Vagina (tissue), 2 donors: Measurements from ENCODE around the gene COL1A2. TPM values are rescaled to one million over a fixed set of nuclear protein-coding genes. Genes with fewer than 3 reads are reported as not detected.

Experiments used
- DNase-seq, 2 donors: peaks; one replicate each; pipeline ENCODE4 v3.0.0-alpha.2; 2017; ENCODE audit errors: extremely low spot score in 2 of 2
- H3K27ac ChIP-seq: fragments of 200-600 bp; sonication (generic); one replicate; pipeline ENCODE4 v1.5.1; 2019
- H3K27me3 ChIP-seq: fragments of 200-600 bp; sonication (generic); one replicate; pipeline ENCODE4 v1.5.1; 2019
- H3K36me3 ChIP-seq, 2 donors: fragments of 200-600 bp; sonication (generic); one replicate each; pipeline ENCODE4 v1.5.1; 2017 to 2019
- H3K4me1 ChIP-seq: fragments of 200-600 bp; sonication (generic); one replicate; pipeline ENCODE4 v1.5.1; 2019
- H3K4me3 ChIP-seq, 2 donors: fragments of 200-600 bp; sonication (generic); 1 replicate in 1 of 2; 2 replicates in 1 of 2; pipeline ENCODE4 v1.5.1; 2016 to 2019
- H3K9me3 ChIP-seq: fragments of 200-600 bp; sonication (generic); one replicate; pipeline ENCODE4 v1.5.1; 2019
- POLR2A ChIP-seq, 2 donors: fragments of 450-650 bp; IDR thresholded peaks; one replicate each; pipeline ENCODE4 v1.6.1; 2017; ENCODE audit warnings: antibody characterized with exemption in 2 of 2, mild to moderate bottlenecking in 2 of 2, moderate library complexity in 2 of 2
- POLR2AphosphoS5 ChIP-seq, 2 donors: sonication (generic); formaldehyde crosslinking; IDR thresholded peaks; one replicate each; pipeline ENCODE4 v1.9.0; 2017; ENCODE audit warnings: antibody characterized with exemption in 2 of 2, mild to moderate bottlenecking in 2 of 2, low read depth in 1 of 2; ENCODE audit not compliant: insufficient read depth in 1 of 2
- intact Hi-C: fragments of 100-400 bp; cut with DNase I; formaldehyde crosslinking; loops from one replicate; pipeline ENCODE4 v1.15.1; 2023
- total RNA-seq: library from RNA; depleted of rRNA; stranded (reverse); fragments of >200 nt; gene quantifications from one replicate; pipeline ENCODE4 v1.2.3, GENCODE V29; 2016
- TF ChIP-seq, protein P1 (sequence below), 3 experiments: fragments of 450-650 bp in 2 of 3; fragments of 200-600 bp in 1 of 3; sonication (generic) in 1 of 3; IDR thresholded peaks; one replicate each; pipeline ENCODE4 v1.5.1; 2017 to 2019; ENCODE audit warnings: antibody characterized with exemption in 3 of 3, mild to moderate bottlenecking in 2 of 3, moderate library complexity in 2 of 3

Gene COL1A2
- total RNA-seq, 1 donor from 2014 or later, result 199 TPM

DNA sequence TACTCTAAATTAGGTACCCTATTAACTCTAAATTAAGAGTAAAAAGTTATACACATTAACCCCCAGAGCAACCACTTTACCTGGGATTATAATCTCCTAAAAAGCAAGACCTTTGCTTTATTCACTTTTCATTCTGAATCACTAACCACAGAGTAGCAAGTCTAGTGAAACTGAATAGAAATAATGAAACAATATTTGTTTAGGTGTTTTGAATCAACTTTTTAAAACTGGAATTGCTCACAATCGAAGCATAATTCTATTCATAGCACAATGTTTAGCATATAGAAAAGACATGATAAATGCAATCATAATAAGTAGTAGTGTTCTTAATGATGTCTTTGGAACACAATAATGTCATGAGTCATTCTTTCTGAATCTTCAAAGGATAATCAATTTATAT is 77.9 kb downstream of the COL1A2 start:
- no peak overlapping the region for H3K4me3 ChIP-seq
- H3K9me3 ChIP-seq, result no peaks in the 10 kb centered on the region
- H3K4me1 ChIP-seq, result no peaks in the 10 kb centered on the region
- H3K27me3 ChIP-seq, result no peaks in the 10 kb centered on the region
- TF ChIP-seq, protein P1, sequence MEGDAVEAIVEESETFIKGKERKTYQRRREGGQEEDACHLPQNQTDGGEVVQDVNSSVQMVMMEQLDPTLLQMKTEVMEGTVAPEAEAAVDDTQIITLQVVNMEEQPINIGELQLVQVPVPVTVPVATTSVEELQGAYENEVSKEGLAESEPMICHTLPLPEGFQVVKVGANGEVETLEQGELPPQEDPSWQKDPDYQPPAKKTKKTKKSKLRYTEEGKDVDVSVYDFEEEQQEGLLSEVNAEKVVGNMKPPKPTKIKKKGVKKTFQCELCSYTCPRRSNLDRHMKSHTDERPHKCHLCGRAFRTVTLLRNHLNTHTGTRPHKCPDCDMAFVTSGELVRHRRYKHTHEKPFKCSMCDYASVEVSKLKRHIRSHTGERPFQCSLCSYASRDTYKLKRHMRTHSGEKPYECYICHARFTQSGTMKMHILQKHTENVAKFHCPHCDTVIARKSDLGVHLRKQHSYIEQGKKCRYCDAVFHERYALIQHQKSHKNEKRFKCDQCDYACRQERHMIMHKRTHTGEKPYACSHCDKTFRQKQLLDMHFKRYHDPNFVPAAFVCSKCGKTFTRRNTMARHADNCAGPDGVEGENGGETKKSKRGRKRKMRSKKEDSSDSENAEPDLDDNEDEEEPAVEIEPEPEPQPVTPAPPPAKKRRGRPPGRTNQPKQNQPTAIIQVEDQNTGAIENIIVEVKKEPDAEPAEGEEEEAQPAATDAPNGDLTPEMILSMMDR (IDR thresholded peaks at IDR 0.05), result no peak
- TF ChIP-seq POLR2AphosphoS5 (IDR thresholded peaks at IDR 0.05; ENCODE audit: insufficient read depth in 1 of 2, low read depth in 1 of 2), result no peak
- TF ChIP-seq POLR2A (IDR thresholded peaks at IDR 0.05), result no peak
- no peak for DNase-seq
- no peak overlapping the region for H3K27ac ChIP-seq
- intact Hi-C loops, result no loop called here
- no peaks in the 10 kb centered on the region for H3K36me3 ChIP-seq

DNA sequence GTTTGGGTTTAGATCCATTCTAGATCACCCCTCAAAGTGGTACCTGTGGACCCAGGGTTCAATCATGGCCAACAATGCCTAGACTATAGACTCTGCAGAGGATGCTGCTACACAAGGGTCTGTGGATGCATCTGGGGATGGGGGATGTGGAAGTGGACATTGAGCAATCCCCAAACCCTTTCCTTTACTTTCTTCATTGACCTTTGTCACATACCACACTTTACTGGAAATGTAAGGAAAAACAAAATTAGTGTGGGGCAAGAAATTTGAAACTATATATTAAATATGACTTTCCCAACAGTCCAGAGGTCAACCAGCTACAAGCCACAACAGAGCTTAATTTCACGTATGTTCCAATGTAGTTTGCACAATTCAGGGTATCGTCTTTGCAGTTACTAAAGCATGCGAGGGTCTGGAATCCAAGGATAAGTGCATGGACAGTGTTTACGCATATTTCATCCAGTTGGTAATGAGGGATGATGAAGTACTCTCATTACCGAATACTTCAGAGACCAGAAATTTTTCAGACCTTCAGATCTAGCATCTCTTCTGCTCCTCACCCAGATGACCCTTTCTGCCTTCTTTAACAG is 81.7 kb downstream of the COL1A2 start:
- intact Hi-C loops, result no loop called here
- Histone ChIP-seq H3K9me3 (no peaks in the 10 kb centered on the region), H3K27ac (no peak overlapping the region), H3K4me1 (no peaks in the 10 kb centered on the region), H3K36me3 (no peaks in the 10 kb centered on the region), H3K27me3 (no peaks in the 10 kb centered on the region), H3K4me3 (no peak overlapping the region)
- DNase-seq, result no peak
- TF ChIP-seq POLR2AphosphoS5 (IDR thresholded peaks at IDR 0.05; ENCODE audit: insufficient read depth in 1 of 2, low read depth in 1 of 2) (no peak), POLR2A (IDR thresholded peaks at IDR 0.05) (no peak)
- TF ChIP-seq, protein P1 (IDR thresholded peaks at IDR 0.05), result no peak

DNA sequence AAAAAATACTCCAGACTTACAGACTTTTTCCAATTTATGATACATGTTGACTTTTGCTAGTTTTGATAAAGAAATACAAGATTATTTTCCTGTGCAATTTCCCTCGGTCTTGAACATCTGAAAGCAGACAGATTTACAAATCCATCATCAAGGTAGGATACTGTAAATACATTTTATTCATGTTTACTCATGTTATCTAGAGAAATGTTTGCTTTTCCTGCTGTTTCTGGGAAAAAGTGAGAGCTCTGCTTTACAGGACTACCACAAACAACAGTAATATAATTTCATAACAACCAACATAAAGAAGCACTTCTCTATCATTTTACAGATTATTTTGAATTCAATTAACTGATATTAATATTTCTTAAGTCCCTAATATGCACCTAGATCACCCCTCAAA is 83.2 kb downstream of the COL1A2 start:
- intact Hi-C loops, result no loop called here
- DNase-seq, result no peak
- TF ChIP-seq POLR2AphosphoS5 (IDR thresholded peaks at IDR 0.05; ENCODE audit: insufficient read depth in 1 of 2, low read depth in 1 of 2) (no peak), POLR2A (IDR thresholded peaks at IDR 0.05) (no peak)
- TF ChIP-seq, protein P1 (IDR thresholded peaks at IDR 0.05), result no peak
- no peak overlapping the region for H3K27ac ChIP-seq
- no peaks in the 10 kb centered on the region for H3K36me3 ChIP-seq
- H3K4me1 ChIP-seq, result no peaks in the 10 kb centered on the region
- no peaks in the 10 kb centered on the region for H3K27me3 ChIP-seq
- H3K4me3 ChIP-seq, result no peak overlapping the region
- H3K9me3 ChIP-seq, result no peaks in the 10 kb centered on the region

DNA sequence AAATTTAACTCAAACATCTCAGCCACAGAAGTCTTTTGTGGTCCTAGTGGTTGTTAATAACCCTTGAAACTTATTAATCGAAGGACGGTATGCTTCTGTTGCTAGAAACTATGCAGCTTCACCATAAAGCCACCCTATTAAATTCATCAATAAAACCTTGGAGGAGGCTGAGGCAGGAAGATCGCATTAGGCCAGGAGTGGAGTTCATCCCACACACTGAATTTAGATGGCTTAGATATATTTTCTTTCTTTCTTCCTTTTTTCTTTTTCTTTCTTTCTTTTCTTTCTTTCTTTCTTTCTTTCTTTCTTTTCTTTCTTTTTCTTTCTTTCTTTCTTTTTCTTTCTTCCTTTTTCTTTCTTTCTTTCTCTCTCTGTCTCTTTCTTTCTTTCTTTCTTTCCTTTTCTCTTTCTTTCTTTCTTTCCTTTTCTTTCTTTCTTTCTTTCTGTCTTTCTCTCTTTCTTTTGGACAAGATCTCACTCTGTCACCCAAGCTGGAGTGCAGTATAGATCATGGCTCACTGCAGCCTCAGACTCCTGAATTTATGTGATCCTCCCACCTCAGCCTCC is 84.0 kb downstream of the COL1A2 start:
- Histone ChIP-seq H3K4me1 (no peaks in the 10 kb centered on the region), H3K36me3 (no peaks in the 10 kb centered on the region), H3K27me3 (no peaks in the 10 kb centered on the region), H3K4me3 (no peak overlapping the region), H3K9me3 (no peaks in the 10 kb centered on the region), H3K27ac (no peak overlapping the region)
- TF ChIP-seq POLR2AphosphoS5 (IDR thresholded peaks at IDR 0.05; ENCODE audit: insufficient read depth in 1 of 2, low read depth in 1 of 2) (no peak), POLR2A (IDR thresholded peaks at IDR 0.05) (no peak)
- TF ChIP-seq, protein P1 (IDR thresholded peaks at IDR 0.05), result no peak
- DNase-seq, result no peak
- intact Hi-C loops, result no loop called here

Other genes with a start within 250 kb of the COL1A2 start
- gene CASD1, start 114.9 kb downstream of the COL1A2 start, total RNA-seq, result 17.7 TPM